ENCODE measurements around the gene SORL1-AS1.
A peak's percentile ranks its signal among the peaks of the same experiment; 100 is the strongest.

The SORL1-AS1 gene

DNA sequence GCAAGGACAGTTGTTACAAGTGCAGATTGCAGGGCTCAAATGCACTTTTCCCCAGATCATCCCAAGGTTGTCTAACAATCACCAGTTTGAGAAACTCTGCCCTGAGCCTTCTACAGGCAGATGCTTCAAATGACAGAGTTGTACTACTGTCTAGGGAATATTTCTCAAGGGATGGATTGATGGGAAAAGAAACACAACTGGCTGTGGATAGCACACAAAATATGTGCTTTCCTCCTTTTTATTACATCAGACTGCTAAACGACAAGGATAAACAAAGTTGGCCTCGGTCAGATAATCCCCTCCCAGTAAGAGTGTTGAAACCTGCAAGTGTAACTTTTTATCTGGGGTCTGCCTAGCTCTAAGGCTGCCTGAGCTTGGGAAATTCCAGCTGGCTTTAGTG is 46.6 kb upstream of the SORL1-AS1 start:
- H3K9ac ChIP-seq (ENCODE audit: low read length in 3 of 3): no peak overlapping the region
- intact Hi-C loops (cut with DNase I): no loop called here
- TF ChIP-seq CTCF (IDR thresholded peaks at IDR 0.05; ENCODE audit: borderline replicate concordance, extremely low read depth, insufficient read depth): no peak
- DNase-seq: peak in 1 of 5 donors; percentile 12
- H3K27me3 ChIP-seq (ENCODE audit: control insufficient read depth, insufficient read depth, low read length): no peaks in the 10 kb centered on the region
- no peaks in the 10 kb centered on the region for H3K9me3 ChIP-seq (ENCODE audit: control insufficient read depth in 2 of 3, insufficient read depth in 1 of 3, low read length in 3 of 3)
- no peak for FAIRE-seq
- peaks cover 4 to 13% (median 5%) of the 10 kb centered on the region in 3 donors for H3K36me3 ChIP-seq (ENCODE audit: control insufficient read depth in 2 of 3, insufficient read depth in 3 of 3, low read length in 3 of 3)
- no peak overlapping the region for H3K27ac ChIP-seq (ENCODE audit: low read depth in 2 of 2, low read length in 2 of 2)
- no peaks in the 10 kb centered on the region for H3K4me1 ChIP-seq (ENCODE audit: control insufficient read depth in 2 of 3, insufficient read depth in 2 of 3, low read depth in 1 of 3, low read length in 3 of 3)
- no peak overlapping the region for H3K4me3 ChIP-seq (ENCODE audit: low read length in 3 of 3)

- peaks cover 4 to 13% (median 5%) of the 10 kb centered on the region in 3 donors for H3K36me3 ChIP-seq (ENCODE audit: control insufficient read depth in 2 of 3, insufficient read depth in 3 of 3, low read length in 3 of 3)
- no peak for TF ChIP-seq CTCF (IDR thresholded peaks at IDR 0.05; ENCODE audit: borderline replicate concordance, extremely low read depth, insufficient read depth)
- H3K27me3 ChIP-seq (ENCODE audit: control insufficient read depth, insufficient read depth, low read length): no peaks in the 10 kb centered on the region
- FAIRE-seq (no peak), DNase-seq (no peak)
- intact Hi-C loops (cut with DNase I): no loop called here
- no peak overlapping the region for H3K4me3 ChIP-seq (ENCODE audit: low read length in 3 of 3)
- H3K9ac ChIP-seq (ENCODE audit: low read length in 3 of 3): no peak overlapping the region
- H3K4me1 ChIP-seq (ENCODE audit: control insufficient read depth in 2 of 3, insufficient read depth in 2 of 3, low read depth in 1 of 3, low read length in 3 of 3): no peaks in the 10 kb centered on the region
- no peaks in the 10 kb centered on the region for H3K9me3 ChIP-seq (ENCODE audit: control insufficient read depth in 2 of 3, insufficient read depth in 1 of 3, low read length in 3 of 3)
- H3K27ac ChIP-seq (ENCODE audit: low read depth in 2 of 2, low read length in 2 of 2): no peak overlapping the region
Observed at GRCh38 chr11:121497176-121497998, 44.6 kb upstream of the SORL1-AS1 start.

DNA sequence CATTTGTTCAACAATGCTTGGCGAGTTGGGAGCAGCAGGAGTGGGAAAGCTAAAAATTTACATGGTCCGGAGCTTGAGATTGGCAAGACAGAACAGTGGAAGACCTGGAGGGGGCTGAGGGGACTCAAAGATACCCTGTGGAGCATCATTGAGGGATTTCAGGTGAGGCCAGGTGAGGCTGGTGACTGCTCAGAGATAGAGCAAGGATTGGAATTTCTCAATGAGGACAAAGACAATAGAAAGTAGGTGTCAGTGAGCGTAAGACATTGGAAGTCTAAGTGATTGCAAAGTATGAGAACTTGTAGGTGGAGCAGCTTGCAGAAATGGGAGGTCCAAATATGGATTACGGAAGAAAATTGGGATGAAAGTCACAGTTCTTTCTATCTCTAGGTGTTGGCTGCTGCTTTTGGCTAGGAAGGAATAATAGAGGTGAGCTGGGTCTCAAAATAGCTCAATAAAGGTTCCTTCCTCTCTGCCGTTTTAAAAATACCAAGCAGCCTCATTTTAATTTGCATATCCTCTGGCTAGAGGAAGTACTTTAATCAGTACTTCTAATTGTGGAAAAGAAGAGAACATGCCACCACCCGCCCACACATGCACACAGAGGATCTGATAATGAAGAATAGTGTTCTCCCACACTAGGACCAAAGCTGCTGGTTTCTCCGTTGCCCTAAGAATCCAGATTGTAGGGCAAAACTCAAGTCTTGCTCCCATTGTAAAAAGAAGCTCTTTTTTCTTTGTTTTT is 41.8 kb upstream of the SORL1-AS1 start:
- DNase-seq (no peak), FAIRE-seq (no peak)
- no peak overlapping the region for H3K4me3 ChIP-seq (ENCODE audit: low read length in 3 of 3)
- H3K4me1 ChIP-seq (ENCODE audit: control insufficient read depth in 2 of 3, insufficient read depth in 2 of 3, low read depth in 1 of 3, low read length in 3 of 3): no peaks in the 10 kb centered on the region
- intact Hi-C loops (cut with DNase I): no loop called here
- H3K9me3 ChIP-seq (ENCODE audit: control insufficient read depth in 2 of 3, insufficient read depth in 1 of 3, low read length in 3 of 3): no peaks in the 10 kb centered on the region
- H3K27me3 ChIP-seq (ENCODE audit: control insufficient read depth, insufficient read depth, low read length): no peaks in the 10 kb centered on the region
- H3K27ac ChIP-seq (ENCODE audit: low read depth in 2 of 2, low read length in 2 of 2): no peak overlapping the region
- H3K36me3 ChIP-seq (ENCODE audit: control insufficient read depth in 2 of 3, insufficient read depth in 3 of 3, low read length in 3 of 3): peaks cover 4 to 19% (median 5%) of the 10 kb centered on the region in 3 donors
- H3K9ac ChIP-seq (ENCODE audit: low read length in 3 of 3): no peak overlapping the region
- TF ChIP-seq CTCF (IDR thresholded peaks at IDR 0.05; ENCODE audit: borderline replicate concordance, extremely low read depth, insufficient read depth): no peak

Data from kidney (tissue), 13 donors.